Measurements from ENCODE around the gene SLC4A1AP. TPM values are rescaled to one million over a fixed set of nuclear protein-coding genes. Genes with fewer than 3 reads are reported as not detected.

Gene SLC4A1AP
- total RNA-seq, 1 experiment from 2014 or later, result 29.1 TPM

DNA sequence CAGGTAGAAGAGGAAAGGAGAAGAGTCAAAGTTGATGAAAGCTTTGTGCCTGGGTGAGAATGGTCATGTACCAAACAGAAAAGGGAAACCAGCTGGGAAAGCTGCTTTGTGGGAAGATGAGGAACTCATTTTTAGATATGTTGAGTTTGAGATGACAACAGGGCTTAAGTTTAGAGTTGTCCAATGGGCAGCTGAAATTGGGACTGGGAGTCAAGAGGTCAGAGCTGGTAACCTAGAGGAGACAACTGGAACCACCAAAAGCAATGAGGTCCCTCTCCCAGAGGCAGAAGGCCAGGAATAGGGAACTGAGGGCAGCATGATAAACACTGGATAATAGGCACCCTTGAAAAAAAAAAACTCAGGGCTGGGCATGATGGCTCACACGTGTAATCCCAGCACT lies 48.8 kb downstream of the SLC4A1AP start:
- BruUV-seq (replicated peaks), result no TSS peak
- H3K9ac ChIP-seq (ENCODE audit: low read length), result no peak overlapping the region
- ChIA-PET POLR2A (ENCODE audit: unreplicated experiment) (interaction anchor here (0.6 to 0.7 kb wide), 2 partner anchors 341 to 521 kb away, joined by 3 to 5 read pairs; no protein-coding TSS in a partner anchor), CTCF (interaction anchor here (1.1 kb wide), 1 partner anchor 9 kb away, joined by 4 read pairs; no protein-coding TSS in a partner anchor)
- no peaks in the 10 kb centered on the region for H3K9me3 ChIP-seq (ENCODE audit: low read length)
- no peak overlapping the region for H3K4me2 ChIP-seq (ENCODE audit: low read length)
- H3F3A ChIP-seq (ENCODE audit: low read length, unreplicated experiment), result no peaks in the 10 kb centered on the region
- H3K27ac ChIP-seq (ENCODE audit: low read length), result no peak overlapping the region
- no peak overlapping the region for H3K4me3 ChIP-seq (ENCODE audit: low read length)
- no peaks in the 10 kb centered on the region for H3K27me3 ChIP-seq (ENCODE audit: low read length)
- H2AFZ ChIP-seq (ENCODE audit: low read length), result no peak overlapping the region
- no peaks in the 10 kb centered on the region for H3K36me3 ChIP-seq (ENCODE audit: low read depth, low read length)
- DNase-seq (no peak), ATAC-seq (no peak)
- H3K79me2 ChIP-seq (ENCODE audit: low read length), result no peaks in the 10 kb centered on the region
- H3K4me1 ChIP-seq (ENCODE audit: insufficient read depth, low read length), result peaks cover 14% of the 10 kb centered on the region; the same call in 1 of the 2 replicates
- intact Hi-C loops (cut with micrococcal nuclease), result no loop called here
- TF ChIP-seq, protein P1, sequence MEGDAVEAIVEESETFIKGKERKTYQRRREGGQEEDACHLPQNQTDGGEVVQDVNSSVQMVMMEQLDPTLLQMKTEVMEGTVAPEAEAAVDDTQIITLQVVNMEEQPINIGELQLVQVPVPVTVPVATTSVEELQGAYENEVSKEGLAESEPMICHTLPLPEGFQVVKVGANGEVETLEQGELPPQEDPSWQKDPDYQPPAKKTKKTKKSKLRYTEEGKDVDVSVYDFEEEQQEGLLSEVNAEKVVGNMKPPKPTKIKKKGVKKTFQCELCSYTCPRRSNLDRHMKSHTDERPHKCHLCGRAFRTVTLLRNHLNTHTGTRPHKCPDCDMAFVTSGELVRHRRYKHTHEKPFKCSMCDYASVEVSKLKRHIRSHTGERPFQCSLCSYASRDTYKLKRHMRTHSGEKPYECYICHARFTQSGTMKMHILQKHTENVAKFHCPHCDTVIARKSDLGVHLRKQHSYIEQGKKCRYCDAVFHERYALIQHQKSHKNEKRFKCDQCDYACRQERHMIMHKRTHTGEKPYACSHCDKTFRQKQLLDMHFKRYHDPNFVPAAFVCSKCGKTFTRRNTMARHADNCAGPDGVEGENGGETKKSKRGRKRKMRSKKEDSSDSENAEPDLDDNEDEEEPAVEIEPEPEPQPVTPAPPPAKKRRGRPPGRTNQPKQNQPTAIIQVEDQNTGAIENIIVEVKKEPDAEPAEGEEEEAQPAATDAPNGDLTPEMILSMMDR (conservative IDR thresholded peaks at IDR 0.05; ENCODE audit: low read depth, low read length), result no peak
- TF ChIP-seq EZH2phosphoT487 (IDR thresholded peaks at IDR 0.05; ENCODE audit: borderline replicate concordance, low read length), result no peak
- TF ChIP-seq EZH2 (IDR thresholded peaks at IDR 0.05; ENCODE audit: low read length, unreplicated experiment), result no peak
- no peaks in the 10 kb centered on the region for H4K20me1 ChIP-seq (ENCODE audit: low read length)
- no peaks in the 10 kb centered on the region for H3K9me2 ChIP-seq (replicated peaks; ENCODE audit: low read length)

GRCh38 chr2:27713201-27713600 lies 49.5 kb downstream of the SLC4A1AP start:
- Histone ChIP-seq H3K9me3 (ENCODE audit: low read length) (no peaks in the 10 kb centered on the region), H3K4me2 (ENCODE audit: low read length) (no peak overlapping the region), H3K4me3 (ENCODE audit: low read length) (no peak overlapping the region), H4K20me1 (ENCODE audit: low read length) (no peaks in the 10 kb centered on the region), H3K9ac (ENCODE audit: low read length) (no peak overlapping the region), H3K36me3 (ENCODE audit: low read depth, low read length) (no peaks in the 10 kb centered on the region), H3F3A (ENCODE audit: low read length, unreplicated experiment) (no peaks in the 10 kb centered on the region), H3K27me3 (ENCODE audit: low read length) (no peaks in the 10 kb centered on the region), H3K4me1 (ENCODE audit: insufficient read depth, low read length) (peaks cover 14% of the 10 kb centered on the region; the same call in 1 of the 2 replicates), H2AFZ (ENCODE audit: low read length) (no peak overlapping the region), H3K27ac (ENCODE audit: low read length) (no peak overlapping the region), H3K79me2 (ENCODE audit: low read length) (no peaks in the 10 kb centered on the region), H3K9me2 (replicated peaks; ENCODE audit: low read length) (no peaks in the 10 kb centered on the region)
- DNase-seq (no peak), ATAC-seq (no peak)
- intact Hi-C loops (cut with micrococcal nuclease), result no loop called here
- POLR2A ChIA-PET (ENCODE audit: unreplicated experiment), result no interaction called here
- CTCF ChIA-PET, result interaction anchor here (0.5 to 0.6 kb wide), 2 partner anchors 10 to 368 kb away, joined by 4 to 6 read pairs; no protein-coding TSS in a partner anchor
- BruUV-seq (replicated peaks), result no TSS peak
- TF ChIP-seq EZH2phosphoT487 (IDR thresholded peaks at IDR 0.05; ENCODE audit: borderline replicate concordance, low read length) (no peak), EZH2 (IDR thresholded peaks at IDR 0.05; ENCODE audit: low read length, unreplicated experiment) (no peak)
- TF ChIP-seq, protein P1 (conservative IDR thresholded peaks at IDR 0.05; ENCODE audit: low read depth, low read length), result no peak

GRCh38 chr2:27714053-27714452 lies 50.4 kb downstream of the SLC4A1AP start:
- no peaks in the 10 kb centered on the region for H3K27me3 ChIP-seq (ENCODE audit: low read length)
- H3K9me2 ChIP-seq (replicated peaks; ENCODE audit: low read length), result no peaks in the 10 kb centered on the region
- no peak overlapping the region for H2AFZ ChIP-seq (ENCODE audit: low read length)
- intact Hi-C loops (cut with micrococcal nuclease), result no loop called here
- CTCF ChIA-PET, result no interaction called here
- H4K20me1 ChIP-seq (ENCODE audit: low read length), result no peaks in the 10 kb centered on the region
- no peaks in the 10 kb centered on the region for H3K79me2 ChIP-seq (ENCODE audit: low read length)
- DNase-seq (no peak), ATAC-seq (no peak)
- no peak overlapping the region for H3K27ac ChIP-seq (ENCODE audit: low read length)
- H3K9me3 ChIP-seq (ENCODE audit: low read length), result no peaks in the 10 kb centered on the region
- TF ChIP-seq EZH2 (IDR thresholded peaks at IDR 0.05; ENCODE audit: low read length, unreplicated experiment) (no peak), EZH2phosphoT487 (IDR thresholded peaks at IDR 0.05; ENCODE audit: borderline replicate concordance, low read length) (no peak)
- TF ChIP-seq, protein P1 (conservative IDR thresholded peaks at IDR 0.05; ENCODE audit: low read depth, low read length), result no peak
- H3K9ac ChIP-seq (ENCODE audit: low read length), result no peak overlapping the region
- H3K4me1 ChIP-seq (ENCODE audit: insufficient read depth, low read length), result peaks cover 14% of the 10 kb centered on the region; the same call in 1 of the 2 replicates
- H3K4me3 ChIP-seq (ENCODE audit: low read length), result no peak overlapping the region
- no peaks in the 10 kb centered on the region for H3K36me3 ChIP-seq (ENCODE audit: low read depth, low read length)
- H3F3A ChIP-seq (ENCODE audit: low read length, unreplicated experiment), result no peaks in the 10 kb centered on the region
- no TSS peak for BruUV-seq (replicated peaks)
- POLR2A ChIA-PET (ENCODE audit: unreplicated experiment), result no interaction called here
- no peak overlapping the region for H3K4me2 ChIP-seq (ENCODE audit: low read length)
